GM18867 (cell line): Measurements from ENCODE around the gene THOC1.

Experiments
- ATAC-seq: cut with Tn5 transposase; IDR thresholded peaks from one replicate; pipeline ENCODE4 v1.9.1; 2021; ENCODE audit warnings: mild to moderate bottlenecking, moderate library complexity; ENCODE audit not compliant: unreplicated experiment

THOC1 gene

GRCh38 chr18:275486-275885 lies 7.6 kb upstream of the THOC1 start:
- ATAC-seq: no peak

GRCh38 chr18:274313-274712 lies 6.5 kb upstream of the THOC1 start:
- no peak for ATAC-seq

- no peak for ATAC-seq
These were observed 5.7 kb upstream of the THOC1 start for GRCh38 chr18:273525-273924.

DNA sequence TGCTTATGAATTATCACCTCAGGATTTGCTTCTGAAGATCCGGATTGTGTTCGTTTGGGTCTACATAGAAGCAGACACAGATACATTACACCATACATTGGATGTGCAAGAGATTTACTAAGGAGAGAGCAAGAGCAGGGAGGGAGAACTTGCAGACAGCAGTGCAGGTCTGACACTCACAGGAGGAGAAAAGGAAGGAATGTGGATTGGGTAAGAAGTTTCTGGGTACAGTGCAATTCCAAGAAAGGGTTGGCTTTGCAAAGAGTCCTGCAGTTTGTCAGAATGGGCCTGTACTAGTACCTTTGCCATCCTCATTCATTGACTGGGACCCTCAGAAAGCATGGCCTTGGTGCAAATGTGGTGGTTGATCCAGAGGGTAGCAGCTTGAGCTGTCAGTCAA lies 4.8 kb upstream of the THOC1 start:
- no peak for ATAC-seq

DNA sequence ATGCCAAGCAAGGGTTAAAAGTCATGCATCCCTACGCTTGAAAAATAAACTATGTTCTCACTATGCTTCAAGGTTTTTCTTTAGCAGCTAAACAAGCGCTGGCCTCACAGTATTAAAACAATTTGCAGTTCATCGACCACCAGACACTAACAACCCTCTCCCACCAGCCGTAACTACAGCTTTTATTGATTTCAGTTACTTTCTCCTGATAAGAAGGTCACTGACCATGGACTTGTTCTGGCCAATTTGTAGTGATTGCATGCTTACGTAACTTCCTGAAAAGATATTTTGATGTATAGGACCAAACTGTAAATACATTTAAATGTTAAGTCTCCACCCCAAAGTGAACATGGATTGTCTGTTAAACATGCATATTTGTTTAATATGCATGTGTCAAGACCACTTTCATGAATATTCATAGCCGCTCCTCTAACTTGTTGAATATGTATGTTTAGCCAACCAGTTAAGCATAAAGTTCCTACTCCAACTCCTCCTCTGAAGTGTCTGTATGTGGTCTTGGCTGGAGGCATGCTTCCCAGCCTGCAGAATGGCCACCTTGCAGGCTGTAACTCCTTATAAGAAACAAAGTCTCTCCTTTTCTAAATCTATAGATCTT lies 1.7 kb upstream of the THOC1 start:
- no peak for ATAC-seq

DNA sequence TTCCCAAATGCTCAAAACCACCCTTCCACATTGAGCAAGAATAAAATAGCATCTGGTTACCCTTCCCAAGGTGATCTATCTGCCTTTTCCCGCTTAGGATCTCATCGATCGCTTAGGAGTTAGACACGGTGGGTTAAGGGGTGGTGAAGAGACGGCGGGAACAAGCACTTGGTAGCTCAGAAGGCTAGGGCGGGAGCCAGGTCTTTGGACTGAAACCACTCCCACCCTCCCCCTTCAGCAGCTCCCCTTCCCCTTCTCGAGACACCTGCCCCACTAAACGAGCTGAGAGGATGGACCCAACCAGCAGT lies 513 bp downstream of the THOC1 start:
- ATAC-seq: no peak

DNA sequence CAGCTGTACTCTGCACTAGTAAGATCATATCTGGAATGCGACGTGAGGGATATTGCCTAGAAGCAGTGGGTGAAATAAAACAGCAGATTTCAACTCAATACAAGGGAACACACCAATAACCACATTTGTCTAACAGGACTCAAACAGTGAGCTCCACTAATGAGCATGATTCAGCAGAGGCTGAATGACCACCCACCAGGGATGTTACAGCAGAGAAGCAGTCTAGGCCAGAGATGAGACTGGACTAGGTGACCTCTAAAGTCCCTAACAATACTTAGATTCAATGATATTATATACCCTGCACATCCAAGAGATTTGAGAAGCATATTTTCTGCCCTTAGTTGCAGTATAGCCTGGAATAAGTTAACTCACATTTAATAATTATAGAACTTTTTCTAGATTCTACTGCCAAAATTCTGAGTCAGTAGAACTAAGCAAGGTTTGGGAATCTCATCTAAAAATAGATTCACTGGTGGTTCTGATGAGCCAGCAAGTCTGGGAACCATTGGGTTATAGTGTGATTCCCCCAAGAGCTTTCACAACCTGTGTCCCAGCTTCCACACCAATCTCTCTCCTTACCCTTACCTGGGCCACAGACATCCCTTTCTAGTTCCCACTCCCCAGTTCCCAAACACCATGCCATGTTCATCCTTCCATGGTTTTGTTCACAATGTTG lies 6.3 kb downstream of the THOC1 start:
- ATAC-seq: no peak

- no peak for ATAC-seq
These were observed 7.3 kb downstream of the THOC1 start for GRCh38 chr18:260547-260946.

GRCh38 chr18:255171-255570 lies 12.7 kb downstream of the THOC1 start:
- no peak for ATAC-seq

DNA sequence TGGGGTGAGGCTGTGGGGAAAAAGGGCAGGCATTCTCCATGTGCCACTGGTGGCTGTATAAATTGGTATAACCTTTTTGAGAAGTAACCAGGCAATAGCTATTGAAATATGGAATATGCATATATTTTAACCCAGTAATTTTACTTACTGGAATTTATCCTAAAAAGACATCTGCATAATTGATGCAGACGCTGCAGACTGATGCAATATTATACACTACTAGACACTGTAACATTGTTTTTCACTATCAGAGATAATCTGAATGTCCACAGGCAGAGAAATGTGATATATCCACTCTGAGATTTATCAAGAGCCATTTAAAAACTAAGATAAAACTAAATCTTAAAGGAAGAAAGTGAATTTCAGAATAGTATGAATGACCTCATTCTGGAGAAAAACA lies 14.7 kb downstream of the THOC1 start:
- no peak for ATAC-seq

- ATAC-seq: no peak
These were observed 16.3 kb downstream of the THOC1 start for GRCh38 chr18:251572-251971.

DNA sequence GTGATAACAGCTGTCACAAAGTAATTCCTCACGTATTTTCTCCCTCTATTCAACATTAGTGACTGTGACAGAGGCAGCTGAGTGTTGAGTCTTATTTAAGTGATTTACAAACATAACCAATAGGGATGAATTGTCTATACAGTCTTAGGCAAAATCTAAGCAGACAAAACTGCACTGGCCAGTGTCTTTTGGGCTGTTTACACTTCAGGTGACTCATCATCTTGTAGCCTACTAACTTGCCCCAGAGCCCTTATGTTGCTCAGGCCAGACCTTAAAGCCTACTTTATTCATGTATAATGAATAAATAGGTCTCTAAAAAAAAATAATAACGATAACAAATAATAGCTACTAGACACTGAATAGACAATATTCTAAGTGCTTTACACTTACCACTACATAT lies 17.2 kb downstream of the THOC1 start:
- ATAC-seq: no peak

DNA sequence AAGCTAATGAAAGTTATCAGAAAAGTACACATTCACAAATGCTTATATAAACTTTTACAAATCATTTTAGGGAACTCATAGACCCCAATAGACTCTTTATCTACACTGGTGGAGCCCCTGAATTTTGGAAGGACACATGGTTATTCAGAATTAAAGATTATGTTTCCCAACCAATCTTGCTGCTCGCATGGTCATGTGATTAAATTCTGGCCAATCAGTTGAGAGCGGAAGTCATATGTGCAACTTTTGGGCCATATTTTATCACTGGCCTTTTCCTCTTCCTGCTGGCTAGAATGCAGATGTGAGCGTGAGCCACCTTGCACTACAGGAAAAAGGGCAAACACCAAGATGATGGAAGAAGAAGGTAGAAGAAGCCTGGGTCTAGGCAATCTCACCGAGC lies 19.8 kb downstream of the THOC1 start:
- no peak for ATAC-seq

- ATAC-seq: no peak
These were observed 22.5 kb downstream of the THOC1 start for GRCh38 chr18:245282-245847.

DNA sequence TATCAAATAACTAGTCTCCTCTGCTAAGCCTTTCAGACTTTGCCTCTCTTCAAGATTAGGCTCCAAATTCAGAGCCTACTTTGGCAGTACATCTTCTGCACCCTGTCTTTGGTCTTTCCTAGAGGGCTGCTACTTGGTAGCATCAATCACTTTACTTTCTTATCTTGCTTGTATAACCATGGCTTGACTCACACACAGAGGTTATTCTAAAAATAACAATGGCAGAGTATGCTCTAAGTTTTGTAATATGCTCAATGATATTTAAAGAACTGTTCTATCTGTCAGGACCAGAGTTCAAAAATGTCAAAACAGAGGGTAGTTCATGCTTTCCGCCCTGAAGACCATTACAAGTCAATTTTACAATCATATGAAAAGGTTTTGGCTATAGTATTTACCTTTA lies 27.7 kb downstream of the THOC1 start:
- ATAC-seq: no peak

DNA sequence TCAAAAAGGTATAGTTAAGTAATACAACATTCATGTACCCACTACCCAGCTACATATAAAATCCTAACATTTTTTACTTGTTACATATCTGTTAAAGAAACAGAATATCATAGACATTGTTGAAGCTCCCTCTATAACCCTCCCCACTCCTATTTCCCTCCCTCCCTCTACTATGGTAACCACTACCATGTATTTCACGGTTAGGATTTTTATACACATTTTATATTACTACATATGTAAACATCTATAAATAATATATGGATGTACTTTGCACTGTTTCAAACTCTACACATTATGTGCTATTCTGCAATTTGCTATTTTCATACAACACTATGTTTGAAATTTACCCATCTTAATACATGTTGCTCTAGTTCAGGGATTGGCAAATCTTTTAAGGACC lies 36.3 kb downstream of the THOC1 start:
- no peak for ATAC-seq

- no peak for ATAC-seq
These were observed 39.3 kb downstream of the THOC1 start for GRCh38 chr18:228586-228985.

DNA sequence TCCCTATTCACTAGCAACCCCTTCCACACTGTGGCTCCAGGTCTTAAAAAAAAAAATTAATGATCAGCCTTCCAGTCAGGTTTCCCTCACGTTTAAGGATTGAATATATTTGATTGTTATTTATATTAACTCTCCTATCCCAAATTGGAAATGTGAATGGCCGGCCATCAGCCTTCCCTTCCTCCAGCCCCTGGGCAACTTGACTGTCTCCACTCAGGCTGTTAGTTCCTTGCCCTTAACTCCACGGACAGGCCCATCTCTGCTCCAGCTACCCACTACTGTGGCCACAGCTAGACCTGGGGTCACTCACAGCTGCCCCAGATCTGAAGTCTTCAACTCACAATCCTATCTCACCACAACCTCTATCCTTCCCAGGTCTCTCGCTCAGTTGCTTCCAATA lies 39.9 kb downstream of the THOC1 start:
- no peak for ATAC-seq

DNA sequence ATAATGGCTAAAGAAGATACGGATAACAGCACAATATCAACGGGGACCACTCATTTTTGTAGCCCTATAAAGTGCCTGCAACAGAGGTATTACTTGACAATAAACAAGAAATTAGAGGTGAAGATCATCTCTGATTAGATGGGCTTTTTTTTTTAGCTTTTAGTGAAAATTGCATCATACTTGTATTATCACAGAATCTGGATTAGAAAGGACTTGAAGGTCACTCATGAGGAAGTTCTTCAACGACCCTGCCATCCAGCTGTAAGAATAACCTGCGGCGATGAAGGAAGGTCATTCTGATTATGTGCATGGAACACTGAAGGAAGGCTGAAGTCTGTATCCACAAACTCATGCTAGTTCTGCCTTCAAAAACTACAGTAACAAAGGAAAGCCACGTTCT lies 40.5 kb downstream of the THOC1 start:
- no peak for ATAC-seq

GRCh38 chr18:225745-226144 lies 42.1 kb downstream of the THOC1 start:
- no peak for ATAC-seq

- no peak for ATAC-seq
These were observed 47.1 kb downstream of the THOC1 start for GRCh38 chr18:220708-221107.

DNA sequence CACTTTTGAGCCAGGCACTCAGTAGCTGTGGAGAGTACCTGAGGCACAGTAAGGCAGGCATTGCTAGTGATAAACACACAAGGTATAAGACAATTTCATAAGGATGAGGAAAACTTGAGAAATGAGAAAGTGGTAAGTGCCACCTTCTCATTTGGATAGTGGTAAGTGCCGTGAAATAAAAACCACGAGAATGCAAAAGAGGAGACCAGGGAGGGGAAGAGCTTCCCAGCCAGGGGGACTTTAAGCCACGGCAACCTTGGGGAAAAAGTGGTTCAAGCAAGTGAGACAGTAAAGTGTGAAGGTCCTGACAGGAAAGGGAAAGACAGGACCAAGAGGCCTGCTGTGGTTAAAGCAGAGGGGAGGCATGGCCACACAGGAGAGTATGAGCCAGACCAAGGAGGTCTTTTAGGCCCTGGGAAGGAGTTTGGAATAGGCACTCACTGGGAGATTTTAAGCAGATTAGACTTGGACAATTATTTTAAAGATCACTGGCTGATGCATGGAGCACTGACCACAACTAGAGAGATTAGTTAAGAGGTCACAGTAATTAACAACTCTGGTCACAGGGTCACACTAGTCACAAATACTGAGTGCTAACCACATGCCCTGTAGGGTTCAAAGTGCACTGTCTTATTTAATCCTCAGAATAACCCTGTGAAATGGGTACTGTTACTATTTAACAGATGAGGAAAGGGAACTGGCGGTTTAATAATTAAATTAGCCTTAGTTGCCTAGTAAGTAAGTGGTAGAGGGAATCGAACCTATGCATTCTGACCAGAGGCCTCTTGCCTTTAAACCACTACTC lies 50.1 kb downstream of the THOC1 start:
- ATAC-seq: no peak
